H7 (cell line): ENCODE results near the gene PLS3. TPM values are rescaled to one million over a fixed set of nuclear protein-coding genes. Genes with fewer than 3 reads are reported as not detected.

ENCODE experiments used
- DNase-seq: peaks from one replicate; pipeline ENCODE4 v3.0.0; 2012
- H3K27me3 ChIP-seq: 2 replicates; pipeline ENCODE4 v1.6.0; 2011; ENCODE audit warnings: mild to moderate bottlenecking, low read length; ENCODE audit not compliant: control insufficient read depth, insufficient read depth
- H3K36me3 ChIP-seq: replicated peaks from 2 replicates; pipeline ENCODE4 v1.5.1; 2011; ENCODE audit warnings: low read length; ENCODE audit not compliant: control insufficient read depth, insufficient read depth
- H3K4me3 ChIP-seq: 2 replicates; pipeline ENCODE4 v1.5.1; 2011; ENCODE audit warnings: low read depth, mild to moderate bottlenecking, control low read depth, low read length, moderate library complexity; ENCODE audit not compliant: insufficient read depth
- total RNA-seq: library from RNA; depleted of rRNA; stranded (reverse); fragments of >200 nt; shearing (Covaris generic); gene quantifications from 2 replicates; pipeline ENCODE4 v1.2.3, GENCODE V29; 2014

Gene PLS3
- total RNA-seq, 1 experiment from 2014 or later: 285 TPM

DNA sequence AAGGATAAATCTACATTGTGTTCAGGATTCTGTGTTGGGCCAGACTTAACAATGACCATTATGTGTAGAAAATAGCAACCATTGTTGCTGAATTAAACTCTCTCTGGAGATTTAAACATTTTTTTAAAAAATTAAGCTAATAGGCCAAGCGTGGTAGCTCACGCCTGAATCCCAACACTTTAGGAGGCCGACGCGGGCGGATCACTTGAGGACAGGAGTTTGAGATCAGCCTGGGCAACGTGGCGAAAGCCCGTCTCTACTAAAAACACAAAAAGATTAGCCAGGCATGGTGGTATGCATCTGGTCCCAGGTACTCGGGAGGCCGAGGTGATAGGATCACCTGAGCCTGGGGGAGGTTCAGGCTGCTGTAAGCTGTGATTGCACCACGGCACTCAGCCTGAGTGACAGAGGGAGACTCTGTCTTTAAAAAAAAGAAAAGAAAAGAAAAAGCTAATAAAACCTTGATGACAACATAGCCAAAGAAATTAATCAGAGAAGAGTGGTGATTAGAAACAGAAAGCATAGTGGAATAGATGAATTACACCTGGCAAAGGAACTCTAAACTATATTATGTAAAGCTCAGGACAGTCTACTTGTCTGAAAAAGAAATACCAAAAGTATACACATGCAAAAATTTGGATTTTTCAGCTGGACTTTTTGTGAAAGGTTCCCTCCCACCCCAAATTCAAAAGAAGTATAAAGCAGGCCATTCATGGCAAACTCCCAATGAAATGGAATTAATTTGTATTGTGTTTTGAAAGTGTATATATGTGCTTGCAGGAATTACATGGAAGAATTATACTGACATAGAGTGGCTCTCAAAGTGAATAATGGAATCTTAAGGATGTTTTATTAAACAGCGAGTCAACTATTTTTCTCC is 21.9 kb downstream of the PLS3 start:
- Histone ChIP-seq H3K4me3 (no peak overlapping the region), H3K27me3 (no peaks in the 10 kb centered on the region)
- no peak for DNase-seq

DNA sequence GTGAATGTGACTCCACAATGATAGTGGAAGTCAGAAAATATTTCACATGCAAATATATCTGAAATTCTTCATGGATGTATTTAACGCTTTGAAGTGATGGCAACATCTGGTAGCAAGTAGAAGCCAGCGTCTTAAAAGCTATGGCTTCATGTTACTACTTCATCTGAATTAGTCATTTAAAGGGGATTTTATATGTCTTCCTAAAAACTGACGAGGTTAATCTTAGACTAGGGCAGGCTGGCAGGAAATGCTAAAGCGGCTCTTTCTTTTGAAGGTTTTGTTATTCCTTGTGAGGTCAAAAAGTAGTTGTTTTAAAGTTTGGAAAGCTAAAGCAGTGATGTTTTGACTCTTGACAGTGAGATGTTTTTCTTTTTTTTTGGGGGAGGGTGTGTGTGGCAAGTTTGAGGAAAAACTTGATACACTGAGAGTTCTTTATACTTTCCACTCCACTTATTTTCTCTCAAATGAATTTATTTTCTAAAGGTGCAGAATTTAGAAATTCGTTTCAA is 22.6 kb downstream of the PLS3 start:
- H3K27me3 ChIP-seq: no peaks in the 10 kb centered on the region
- no peaks in the 10 kb centered on the region for H3K36me3 ChIP-seq
- H3K4me3 ChIP-seq: no peak overlapping the region
- DNase-seq: no peak

More for the DNA sequence above, 21.9 kb downstream of the PLS3 start:
- H3K36me3 ChIP-seq: no peaks in the 10 kb centered on the region; the same call in 1 of the 2 replicates

DNA sequence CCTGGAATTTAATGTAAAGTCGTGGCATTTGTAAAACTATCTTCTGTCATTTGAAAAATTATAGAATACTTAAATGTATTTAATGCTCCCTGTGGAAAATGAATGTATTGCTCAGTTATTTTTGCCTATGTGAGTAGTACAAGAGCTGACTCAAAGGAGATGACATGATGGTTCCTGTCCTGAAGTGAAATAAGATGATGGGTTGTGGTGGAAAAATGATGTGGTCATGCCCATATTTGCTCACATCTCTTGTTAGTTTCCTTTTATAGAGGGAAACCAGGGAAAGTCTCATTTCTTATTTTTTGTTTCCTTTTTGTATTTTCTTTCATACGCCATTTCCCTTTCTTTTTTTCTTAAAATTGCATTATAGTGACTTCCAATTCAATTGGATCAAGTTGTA is 23.7 kb downstream of the PLS3 start:
- no peaks in the 10 kb centered on the region for H3K36me3 ChIP-seq
- no peak overlapping the region for H3K4me3 ChIP-seq
- DNase-seq: no peak

DNA sequence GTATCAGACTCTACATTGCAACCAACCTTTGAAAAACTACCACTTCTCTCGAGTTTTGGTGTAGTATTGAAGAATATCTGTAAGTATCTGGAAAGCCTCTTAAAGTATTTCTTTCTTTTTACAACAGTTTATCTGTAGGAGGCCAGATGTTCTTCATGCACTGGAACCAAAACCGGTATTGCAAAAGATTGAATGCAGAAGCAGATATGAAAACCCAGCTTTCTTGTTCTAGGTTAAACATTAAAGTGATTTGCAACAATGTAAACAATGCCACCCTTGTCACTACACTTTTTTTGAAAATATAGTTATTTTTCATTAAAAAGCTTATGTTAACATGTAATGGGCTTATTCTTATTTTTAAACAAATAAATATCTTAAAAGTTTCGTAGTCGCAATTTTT is 27.2 kb downstream of the PLS3 start:
- Histone ChIP-seq H3K36me3 (no peaks in the 10 kb centered on the region), H3K27me3 (no peaks in the 10 kb centered on the region), H3K4me3 (no peak overlapping the region)
- no peak for DNase-seq

More for the DNA sequence above, 23.7 kb downstream of the PLS3 start:
- no peaks in the 10 kb centered on the region for H3K27me3 ChIP-seq

DNA sequence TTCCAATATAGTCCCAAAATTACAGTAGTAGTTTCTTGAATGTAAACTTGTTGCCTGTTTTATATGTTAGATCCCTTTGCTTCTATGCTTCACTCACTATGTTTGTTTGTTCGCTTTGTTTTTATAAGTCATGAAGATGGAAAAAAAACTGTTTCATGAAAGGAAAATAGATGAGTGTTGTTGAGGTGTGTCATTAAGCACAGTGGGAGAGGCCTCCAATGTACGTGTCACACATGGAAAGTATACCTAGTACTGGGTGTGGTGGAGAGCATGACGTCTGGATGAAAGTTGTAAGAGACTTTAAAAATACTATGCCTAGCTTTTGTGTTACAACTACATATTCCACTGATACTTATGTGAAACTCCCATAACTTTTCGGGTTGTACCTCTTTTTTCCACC is 28.4 kb downstream of the PLS3 start:
- Histone ChIP-seq H3K36me3 (no peaks in the 10 kb centered on the region), H3K27me3 (no peaks in the 10 kb centered on the region), H3K4me3 (no peak overlapping the region)
- DNase-seq: no peak

DNA sequence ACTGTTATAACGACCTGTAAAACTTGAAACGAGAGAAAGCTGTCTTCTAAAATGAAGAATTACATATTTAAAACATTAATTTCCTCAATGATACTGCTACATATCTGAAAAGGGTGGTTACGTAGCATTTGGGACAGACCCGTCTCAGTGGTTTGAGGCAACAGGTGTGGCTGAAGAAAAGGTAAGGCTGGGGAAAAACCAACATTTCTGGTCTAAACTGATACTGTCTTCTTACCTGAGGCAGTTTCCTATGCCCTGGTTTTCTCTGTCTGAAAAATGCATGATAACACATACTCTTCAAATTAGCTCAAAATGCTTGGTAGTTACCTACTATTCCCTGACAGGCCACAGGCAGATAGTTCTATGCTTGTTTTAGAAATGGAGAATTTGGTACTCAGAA is 30.4 kb downstream of the PLS3 start:
- H3K4me3 ChIP-seq: no peak overlapping the region
- no peaks in the 10 kb centered on the region for H3K27me3 ChIP-seq
- no peak for DNase-seq
- no peaks in the 10 kb centered on the region for H3K36me3 ChIP-seq

DNA sequence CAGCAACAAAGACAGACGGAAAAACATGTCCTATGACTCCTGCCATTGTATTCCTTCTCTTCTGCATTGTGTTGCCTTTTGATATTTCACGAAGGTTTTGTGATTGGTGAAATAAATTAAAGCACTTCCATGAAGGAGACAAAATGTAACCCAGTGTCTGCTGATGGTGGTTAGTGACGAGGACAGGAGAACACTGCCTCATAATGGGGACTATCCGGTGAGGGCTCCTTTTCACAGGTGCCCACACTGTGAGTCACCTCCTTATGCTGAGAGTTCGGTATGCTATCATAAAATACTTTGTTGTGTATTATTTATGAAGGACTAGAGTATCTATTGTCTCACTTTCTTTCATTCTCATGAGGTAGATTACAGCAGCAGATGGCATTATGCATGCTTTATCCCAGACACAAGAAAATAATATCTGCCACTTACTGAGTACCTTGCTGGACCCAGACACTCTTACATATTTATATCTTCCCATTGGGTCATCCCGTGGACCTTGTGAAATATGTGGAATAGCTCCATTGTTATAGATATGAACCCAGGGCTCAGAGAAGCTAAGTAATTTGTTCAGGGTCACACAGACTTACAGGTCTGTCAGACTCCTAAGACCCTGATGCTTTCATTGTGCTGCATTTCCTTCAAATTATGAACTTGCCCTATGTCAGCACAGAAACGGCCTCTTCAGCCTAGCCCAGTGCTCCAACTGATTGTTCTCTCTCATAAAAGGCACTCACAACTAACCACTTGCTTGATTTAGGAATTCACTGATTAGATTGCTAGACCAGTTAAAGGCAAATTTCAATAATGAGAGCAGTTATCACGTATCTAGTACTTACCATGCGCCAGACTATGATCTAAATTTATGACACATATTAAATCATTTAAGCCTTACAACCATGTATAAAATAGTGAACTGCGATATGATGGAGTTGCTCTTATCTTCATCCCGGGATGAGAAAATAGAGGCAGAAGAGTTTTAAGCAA is 31.2 kb downstream of the PLS3 start:
- H3K4me3 ChIP-seq: no peak overlapping the region
- H3K36me3 ChIP-seq: no peaks in the 10 kb centered on the region
- no peak for DNase-seq
- no peaks in the 10 kb centered on the region for H3K27me3 ChIP-seq

DNA sequence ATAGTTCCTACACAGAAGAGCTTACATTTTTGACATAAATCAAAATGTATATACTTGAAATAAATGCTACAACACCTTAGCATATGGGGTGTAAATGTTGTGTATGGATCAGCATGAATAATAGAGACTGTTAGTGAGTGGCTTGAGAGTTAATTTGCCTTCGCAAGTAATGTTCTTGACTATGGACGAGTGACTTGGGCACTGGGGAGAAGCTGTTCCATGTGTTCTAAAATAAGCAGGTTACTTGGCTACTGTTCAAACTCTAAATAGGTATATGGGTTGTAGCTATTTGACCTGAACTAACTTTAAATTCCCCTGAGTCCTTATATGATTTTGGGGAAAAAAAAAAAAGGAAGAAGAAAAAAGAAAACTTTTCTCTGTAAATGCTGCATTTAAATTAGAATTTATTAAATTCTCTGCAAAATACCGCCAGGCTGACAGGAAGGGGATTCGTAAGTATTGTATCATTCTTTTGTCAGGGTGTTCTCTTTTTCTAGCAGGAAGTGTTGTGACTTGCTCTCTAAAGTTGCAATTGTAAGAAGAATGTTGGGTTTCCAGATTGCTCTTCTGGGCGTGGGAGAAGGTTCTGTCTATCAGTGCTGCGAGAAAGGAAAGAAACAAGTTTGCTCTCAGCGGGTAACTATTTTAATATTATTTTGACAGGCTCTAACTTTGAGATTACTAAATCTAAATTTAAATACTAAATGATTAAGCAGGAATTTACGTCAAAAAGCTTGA is 32.2 kb downstream of the PLS3 start:
- no peak for DNase-seq
- no peak overlapping the region for H3K4me3 ChIP-seq
- H3K36me3 ChIP-seq: no peaks in the 10 kb centered on the region
- H3K27me3 ChIP-seq: no peaks in the 10 kb centered on the region

DNA sequence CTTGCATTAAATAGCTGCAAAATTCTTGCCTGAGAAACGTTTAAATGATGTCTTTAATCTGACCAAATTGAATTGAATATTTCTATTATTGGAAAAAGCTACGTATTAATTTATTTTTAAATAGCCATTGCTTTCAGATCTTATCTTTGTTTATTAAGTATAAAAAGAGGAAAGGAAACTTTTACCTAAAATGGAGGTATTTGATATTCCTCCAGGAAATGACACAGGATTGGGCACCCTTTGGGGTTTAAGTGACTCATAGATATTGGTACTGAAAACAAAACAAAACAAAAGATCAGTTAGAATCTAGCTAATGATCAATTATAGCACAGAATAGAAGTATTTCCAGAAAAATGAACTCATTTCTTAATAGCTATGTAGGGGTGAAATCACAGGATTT is 34.1 kb downstream of the PLS3 start:
- Histone ChIP-seq H3K27me3 (no peaks in the 10 kb centered on the region), H3K36me3 (no peaks in the 10 kb centered on the region), H3K4me3 (no peak overlapping the region)
- no peak for DNase-seq

DNA sequence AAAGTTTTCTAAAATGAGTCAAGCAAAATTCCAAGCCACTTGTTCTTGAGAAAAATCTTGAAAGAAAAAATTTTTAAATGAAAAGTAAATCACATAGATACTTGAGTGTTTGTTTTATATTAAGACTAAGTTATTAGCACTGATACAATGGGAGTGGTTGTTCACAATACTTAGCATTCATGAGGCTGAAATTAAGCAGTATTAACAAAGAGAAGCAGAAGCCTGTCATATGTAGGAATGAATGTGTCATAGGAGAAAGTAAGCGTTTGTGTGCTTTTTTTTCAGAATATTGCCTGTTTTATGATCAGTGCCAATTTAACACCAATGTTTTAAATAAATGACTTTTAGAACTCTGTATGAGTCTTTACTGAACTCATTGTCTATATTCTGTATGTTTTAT is 37.6 kb downstream of the PLS3 start:
- DNase-seq: no peak
- Histone ChIP-seq H3K36me3 (no peaks in the 10 kb centered on the region), H3K27me3 (no peaks in the 10 kb centered on the region), H3K4me3 (no peak overlapping the region)

DNA sequence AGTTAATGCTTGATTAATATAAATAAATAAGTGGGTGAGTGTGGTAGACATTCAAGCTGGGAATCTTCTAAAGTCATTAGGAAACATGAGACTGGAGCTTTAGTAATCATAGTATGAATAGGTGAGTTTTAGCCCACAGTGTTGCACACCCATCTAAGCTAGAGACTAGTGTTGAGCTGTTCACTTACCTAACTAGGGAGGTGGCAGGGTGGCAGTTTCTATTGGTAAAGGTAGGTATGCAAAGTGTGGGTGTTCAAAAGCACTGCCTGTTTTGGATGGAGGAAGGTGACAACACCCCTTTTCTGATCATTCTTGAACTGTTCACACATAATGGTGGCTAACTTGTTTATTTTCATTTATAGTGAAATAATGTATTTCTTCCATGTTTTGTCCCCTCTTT is 41.3 kb downstream of the PLS3 start:
- DNase-seq: no peak
- no peaks in the 10 kb centered on the region for H3K27me3 ChIP-seq
- no peak overlapping the region for H3K4me3 ChIP-seq
- H3K36me3 ChIP-seq: no peaks in the 10 kb centered on the region; the same call in 1 of the 2 replicates

DNA sequence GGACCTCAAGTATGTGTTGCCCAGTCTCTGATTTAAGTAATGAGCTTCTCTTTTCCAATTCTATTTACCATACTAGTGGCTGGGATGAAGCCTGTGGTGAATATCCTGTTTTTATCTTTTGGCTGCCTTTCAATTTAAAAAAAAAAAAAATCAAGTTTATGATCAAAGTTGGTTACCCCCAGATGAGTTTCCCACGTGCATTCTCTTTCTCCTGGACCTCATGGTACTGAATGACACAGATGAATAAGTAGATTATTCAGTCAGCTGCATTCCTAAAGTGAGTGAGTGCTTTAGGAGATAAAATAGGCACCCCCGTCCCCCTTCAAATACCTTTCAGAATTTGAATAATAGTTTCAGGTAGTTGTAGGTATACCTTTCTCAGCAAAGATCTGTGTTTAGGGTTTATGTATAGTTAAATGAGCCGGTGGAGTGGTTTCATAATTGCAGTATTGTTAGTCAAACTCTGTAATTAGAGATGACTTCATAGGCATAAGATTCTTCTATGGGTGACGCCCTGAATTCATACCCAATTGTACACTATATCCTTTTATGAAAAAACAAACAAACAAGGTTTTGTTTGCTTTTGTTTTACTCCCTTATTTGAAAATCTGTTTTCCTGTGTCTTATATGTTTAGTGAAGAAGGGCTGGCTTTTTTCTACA is 41.9 kb downstream of the PLS3 start:
- no peak for DNase-seq
- H3K27me3 ChIP-seq: no peaks in the 10 kb centered on the region
- no peak overlapping the region for H3K4me3 ChIP-seq

DNA sequence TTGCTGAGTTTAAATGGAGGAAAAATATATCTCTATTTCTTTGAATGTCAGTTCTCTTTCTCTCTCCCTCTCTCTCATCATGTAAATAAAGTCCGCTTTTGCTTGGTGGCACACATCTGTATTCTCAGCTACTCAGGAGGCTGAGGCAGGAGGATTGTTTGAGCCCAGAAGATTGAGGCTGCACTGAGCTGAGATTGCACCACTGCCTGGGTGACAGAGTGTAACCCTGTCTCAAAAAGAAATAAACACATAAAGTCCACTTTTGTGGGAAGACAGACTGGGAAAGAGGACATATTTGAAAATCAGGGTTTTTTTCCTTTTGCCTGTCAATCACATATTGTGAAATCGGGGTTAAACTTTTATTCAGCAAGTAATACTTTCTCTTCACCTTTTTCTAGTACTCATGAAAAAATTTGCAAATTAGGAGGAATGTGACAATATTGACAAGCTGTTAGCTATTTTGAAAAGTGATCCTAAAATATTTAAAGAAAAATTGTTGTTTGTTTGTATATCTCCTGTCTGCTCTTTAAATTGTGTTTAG is 42.6 kb downstream of the PLS3 start:
- Histone ChIP-seq H3K27me3 (no peaks in the 10 kb centered on the region), H3K4me3 (no peak overlapping the region), H3K36me3 (no peaks in the 10 kb centered on the region; the same call in 1 of the 2 replicates)
- DNase-seq: no peak

More for the DNA sequence above, 41.9 kb downstream of the PLS3 start:
- H3K36me3 ChIP-seq: no peaks in the 10 kb centered on the region; the same call in 1 of the 2 replicates
